Measurements from ENCODE around the gene NCKAP5.

- no peak for TF ChIP-seq REST (IDR thresholded peaks at IDR 0.05; ENCODE audit: insufficient read depth in 1 of 2, low read depth in 2 of 2, low read length in 2 of 2)
- no peak for TF ChIP-seq TAF1 (IDR thresholded peaks at IDR 0.05; ENCODE audit: borderline replicate concordance, insufficient read depth, low read length)
- TF ChIP-seq SIN3A (IDR thresholded peaks at IDR 0.05; ENCODE audit: borderline replicate concordance, insufficient read depth, low read length), result no peak
Observed at GRCh38 chr2:133525090-133525489, 43.2 kb downstream of the NCKAP5 start.

Data from PFSK-1 (cell line).